ENCODE data around the gene CACNA1D. TPM values are rescaled to one million over a fixed set of nuclear protein-coding genes. Genes with fewer than 3 reads are reported as not detected.

Gene CACNA1D
- total RNA-seq, 1 experiment from 2014 or later: 3.3 TPM

- in situ Hi-C loops (cut with HindIII; ENCODE audit: low sequenced_read_pairs): no loop called here
- no peak for DNase-seq (ENCODE audit: low spot score)
Measured at GRCh38 chr3:53671192-53671960, 177.0 kb downstream of the CACNA1D start.

GRCh38 chr3:53671961-53672299 is 177.5 kb downstream of the CACNA1D start:
- in situ Hi-C loops (cut with HindIII; ENCODE audit: low sequenced_read_pairs): no loop called here
- no peak for DNase-seq (ENCODE audit: low spot score)

- in situ Hi-C loops (cut with HindIII; ENCODE audit: low sequenced_read_pairs): no loop called here
- peak; percentile 39 for DNase-seq (ENCODE audit: low spot score)
Measured at GRCh38 chr3:53672981-53673380, 178.6 kb downstream of the CACNA1D start.

GRCh38 chr3:53673722-53674350 is 179.4 kb downstream of the CACNA1D start:
- in situ Hi-C loops (cut with HindIII; ENCODE audit: low sequenced_read_pairs): no loop called here
- peak; percentile 21 for DNase-seq (ENCODE audit: low spot score)

GRCh38 chr3:53674582-53674981 is 180.2 kb downstream of the CACNA1D start:
- in situ Hi-C loops (cut with HindIII; ENCODE audit: low sequenced_read_pairs): no loop called here
- DNase-seq (ENCODE audit: low spot score): no peak

DNA sequence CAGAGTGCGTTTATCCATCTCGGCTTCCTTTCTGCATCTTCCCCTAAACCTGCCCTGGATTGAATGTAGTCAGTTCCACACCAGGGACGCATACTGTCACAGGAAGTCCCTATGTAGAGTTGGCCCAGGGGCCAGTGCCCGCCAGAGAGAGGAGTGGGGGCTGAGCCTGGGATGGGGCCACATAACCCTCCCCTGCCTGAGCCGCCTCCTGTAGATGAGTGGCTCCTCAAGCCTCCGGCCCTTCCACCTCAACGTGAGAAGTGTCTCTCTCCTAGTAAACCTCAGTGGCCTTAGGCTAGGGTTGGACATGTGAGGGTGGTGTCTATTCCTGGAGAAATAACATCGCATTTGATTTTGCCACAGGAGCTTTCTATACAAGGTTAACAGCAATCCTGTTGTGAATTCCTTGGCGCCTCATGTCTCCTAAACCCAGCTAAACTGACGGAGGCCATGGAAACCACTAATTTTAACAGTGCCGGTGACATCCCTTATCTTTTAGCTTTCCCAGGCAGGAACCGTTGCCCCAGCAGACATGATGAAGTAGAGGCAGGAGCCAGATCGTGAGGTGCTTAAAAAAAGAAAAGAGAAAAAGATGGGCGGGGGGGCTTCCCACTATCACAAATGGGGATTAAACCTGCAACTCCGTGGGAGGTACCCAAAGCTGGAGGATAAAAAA is 180.7 kb downstream of the CACNA1D start:
- in situ Hi-C loops (cut with HindIII; ENCODE audit: low sequenced_read_pairs): no loop called here
- no peak for DNase-seq (ENCODE audit: low spot score)

GRCh38 chr3:53675942-53676341 is 181.5 kb downstream of the CACNA1D start:
- in situ Hi-C loops (cut with HindIII; ENCODE audit: low sequenced_read_pairs): no loop called here
- peak; percentile 30 for DNase-seq (ENCODE audit: low spot score)

DNA sequence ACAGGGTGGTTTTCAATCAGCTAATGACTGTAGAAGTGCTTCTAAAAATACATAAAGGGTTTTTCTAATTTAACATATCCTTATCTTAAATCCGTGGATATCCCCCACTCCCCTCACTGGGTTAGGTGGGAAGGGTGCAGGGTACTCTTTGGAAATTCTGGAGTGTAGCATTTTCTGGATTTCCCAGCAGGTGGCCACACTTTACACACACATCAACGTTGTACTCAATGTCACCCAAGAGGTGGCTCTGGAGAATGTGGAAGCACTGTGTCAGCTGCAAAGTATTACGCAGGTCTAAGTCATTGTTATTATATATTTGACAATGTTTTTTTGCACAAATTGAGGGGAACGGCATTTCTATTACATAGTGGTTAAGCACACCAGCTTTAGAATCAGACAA is 183.0 kb downstream of the CACNA1D start:
- in situ Hi-C loops (cut with HindIII; ENCODE audit: low sequenced_read_pairs): no loop called here
- DNase-seq (ENCODE audit: low spot score): no peak

DNA sequence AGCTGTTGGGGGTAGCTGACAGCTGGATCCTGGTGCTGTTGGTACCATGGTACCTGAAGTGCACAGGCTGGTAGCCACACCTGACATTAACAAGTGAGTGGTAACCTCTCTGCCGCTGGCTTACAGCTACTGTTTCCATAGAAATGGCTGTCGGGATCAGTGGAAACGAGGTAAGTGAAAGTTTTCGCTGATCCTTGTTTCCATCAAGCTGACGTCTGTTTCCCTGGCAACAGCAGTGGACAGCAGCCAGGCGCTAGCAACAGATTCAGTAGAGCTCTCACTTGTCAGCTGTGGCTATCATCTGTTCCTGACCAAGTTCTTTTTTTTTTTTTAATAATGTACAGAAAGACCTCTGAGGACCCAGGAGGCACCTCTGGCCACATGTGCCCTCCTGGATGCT is 185.6 kb downstream of the CACNA1D start:
- DNase-seq (ENCODE audit: low spot score): peak; percentile 23
- in situ Hi-C loops (cut with HindIII; ENCODE audit: low sequenced_read_pairs): no loop called here

- DNase-seq (ENCODE audit: low spot score): peak; percentile 29
- in situ Hi-C loops (cut with HindIII; ENCODE audit: low sequenced_read_pairs): no loop called here
Measured at GRCh38 chr3:53682807-53683206, 188.4 kb downstream of the CACNA1D start.

DNA sequence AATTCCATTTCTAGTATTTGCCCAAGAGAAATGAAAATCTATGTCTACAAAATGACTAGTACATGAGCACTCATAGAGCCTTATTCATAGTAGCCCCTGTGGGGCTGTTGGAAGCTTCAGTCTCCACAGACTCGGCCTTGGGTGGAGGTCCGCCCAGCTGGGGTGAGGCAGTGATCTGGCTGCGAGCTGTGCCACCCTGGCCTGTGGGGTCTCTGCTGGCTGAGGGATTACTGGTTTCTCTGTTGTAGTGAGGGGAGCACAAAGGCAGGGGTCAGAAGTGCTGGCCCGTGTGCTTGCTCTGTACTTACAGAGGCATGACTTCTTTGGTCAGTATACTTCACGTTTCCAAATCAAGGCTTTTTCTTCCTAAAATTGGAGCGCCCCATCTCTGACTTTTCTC is 193.7 kb downstream of the CACNA1D start:
- DNase-seq (ENCODE audit: low spot score): no peak
- in situ Hi-C loops (cut with HindIII; ENCODE audit: low sequenced_read_pairs): no loop called here

DNA sequence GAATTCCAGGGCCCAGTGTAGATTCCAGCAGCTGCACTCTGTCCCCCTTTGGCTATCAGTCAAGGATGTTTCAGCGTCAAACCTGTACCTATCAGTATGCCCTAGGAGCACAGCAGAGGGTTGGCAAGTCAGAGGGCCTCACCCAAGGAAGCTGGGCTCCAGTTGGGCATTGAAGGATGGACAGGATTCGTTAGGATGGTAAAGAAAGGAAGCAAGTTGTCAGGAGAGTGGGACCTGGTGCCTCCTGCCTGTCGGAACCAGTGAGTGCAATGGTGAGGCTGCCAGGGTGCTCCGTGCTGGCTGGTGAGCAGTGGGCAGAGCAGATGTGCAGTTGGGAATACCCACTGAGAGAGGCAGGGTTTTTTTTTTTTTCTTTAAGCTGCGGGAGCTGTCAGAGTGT is 194.6 kb downstream of the CACNA1D start:
- no peak for DNase-seq (ENCODE audit: low spot score)
- in situ Hi-C loops (cut with HindIII; ENCODE audit: low sequenced_read_pairs): no loop called here

- in situ Hi-C loops (cut with HindIII; ENCODE audit: low sequenced_read_pairs): no loop called here
- DNase-seq (ENCODE audit: low spot score): no peak
Measured at GRCh38 chr3:53689681-53690080, 195.3 kb downstream of the CACNA1D start.

DNA sequence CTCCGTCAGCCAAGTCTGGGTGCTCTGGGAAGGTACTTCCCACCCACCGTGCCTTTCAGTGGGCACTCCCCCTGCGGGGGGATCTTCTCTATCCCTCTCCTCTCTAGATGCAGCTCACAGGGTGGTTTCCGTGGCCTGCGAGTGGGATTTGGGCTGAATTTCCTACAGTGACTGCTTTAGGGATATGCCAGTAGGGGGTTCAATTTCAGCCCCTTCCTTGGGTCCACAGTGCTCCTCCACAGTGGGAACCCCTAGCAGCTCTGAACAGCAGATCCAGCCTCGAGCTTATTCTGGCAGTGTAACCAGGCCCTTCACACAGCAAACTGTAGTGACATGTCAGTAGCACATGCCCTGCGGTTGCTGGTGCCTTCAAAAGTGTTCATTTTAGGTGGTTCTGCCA is 196.1 kb downstream of the CACNA1D start:
- in situ Hi-C loops (cut with HindIII; ENCODE audit: low sequenced_read_pairs): no loop called here

GRCh38 chr3:53691349-53691748 is 196.9 kb downstream of the CACNA1D start:
- DNase-seq (ENCODE audit: low spot score): no peak
- in situ Hi-C loops (cut with HindIII; ENCODE audit: low sequenced_read_pairs): no loop called here

More for the DNA sequence above, 196.1 kb downstream of the CACNA1D start:
- no peak for DNase-seq (ENCODE audit: low spot score)

DNA sequence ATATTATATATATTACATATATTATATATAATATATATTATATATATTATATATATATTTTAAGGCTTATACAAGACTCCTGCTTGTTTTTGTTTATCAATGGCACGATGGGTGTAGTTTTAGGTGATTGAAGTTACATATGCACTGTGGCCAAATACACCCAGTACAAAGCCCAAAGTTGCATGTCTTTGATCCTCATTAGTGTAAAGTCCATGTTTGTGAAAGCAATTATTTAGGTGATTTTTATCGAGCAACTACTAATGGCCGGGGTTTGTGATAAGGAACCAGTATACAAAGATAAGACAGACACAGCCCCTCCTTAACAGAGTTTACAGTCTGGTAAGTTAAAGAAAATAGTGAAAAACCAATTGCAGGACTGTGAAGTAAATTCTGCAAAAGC is 197.5 kb downstream of the CACNA1D start:
- in situ Hi-C loops (cut with HindIII; ENCODE audit: low sequenced_read_pairs): no loop called here

DNA sequence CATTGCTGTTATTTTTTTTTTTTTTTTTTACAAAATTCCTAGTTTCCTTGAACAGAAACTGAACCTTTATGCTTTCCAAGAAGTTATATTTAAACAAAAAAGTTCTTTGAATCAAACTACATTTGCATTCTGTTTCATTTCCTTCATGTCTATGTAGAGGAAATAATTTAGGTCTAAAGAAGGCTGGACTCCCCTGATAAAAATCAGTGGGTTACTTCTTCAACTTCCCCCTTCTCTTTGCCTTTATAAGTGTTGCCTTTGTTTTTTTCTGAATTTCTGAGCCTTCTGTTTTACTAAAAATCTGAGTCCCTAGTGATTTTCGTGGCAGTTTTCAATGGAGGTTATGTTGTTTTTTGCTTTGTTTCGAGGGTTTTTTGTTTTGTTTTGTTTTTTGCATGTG is 199.0 kb downstream of the CACNA1D start:
- no peak for DNase-seq (ENCODE audit: low spot score)
- in situ Hi-C loops (cut with HindIII; ENCODE audit: low sequenced_read_pairs): no loop called here

More for the DNA sequence above, 197.5 kb downstream of the CACNA1D start:
- no peak for DNase-seq (ENCODE audit: low spot score)

DNA sequence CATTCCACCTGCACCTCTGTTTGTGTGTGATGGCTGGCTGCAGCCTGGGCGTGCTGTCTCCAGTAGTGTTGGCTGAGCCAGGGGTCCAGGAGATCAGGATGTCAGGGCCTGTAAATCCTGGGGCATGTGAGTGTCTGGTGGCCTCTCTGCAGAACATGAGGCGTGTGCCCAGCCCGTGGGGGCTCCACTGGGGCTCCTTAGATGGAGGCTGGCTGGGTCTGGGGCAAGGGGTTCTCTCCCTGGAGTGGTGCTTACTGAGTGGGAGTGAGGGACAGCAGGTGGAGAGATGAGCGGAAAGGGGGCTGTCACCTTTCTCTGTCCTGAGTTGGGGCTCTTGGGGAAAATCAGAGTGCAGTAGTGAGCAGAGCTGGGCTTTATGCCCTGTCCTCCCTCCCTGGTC is 199.6 kb downstream of the CACNA1D start:
- no peak for DNase-seq (ENCODE audit: low spot score)
- in situ Hi-C loops (cut with HindIII; ENCODE audit: low sequenced_read_pairs): no loop called here

GRCh38 chr3:53694666-53695323 is 200.4 kb downstream of the CACNA1D start:
- in situ Hi-C loops (cut with HindIII; ENCODE audit: low sequenced_read_pairs): no loop called here

DNA sequence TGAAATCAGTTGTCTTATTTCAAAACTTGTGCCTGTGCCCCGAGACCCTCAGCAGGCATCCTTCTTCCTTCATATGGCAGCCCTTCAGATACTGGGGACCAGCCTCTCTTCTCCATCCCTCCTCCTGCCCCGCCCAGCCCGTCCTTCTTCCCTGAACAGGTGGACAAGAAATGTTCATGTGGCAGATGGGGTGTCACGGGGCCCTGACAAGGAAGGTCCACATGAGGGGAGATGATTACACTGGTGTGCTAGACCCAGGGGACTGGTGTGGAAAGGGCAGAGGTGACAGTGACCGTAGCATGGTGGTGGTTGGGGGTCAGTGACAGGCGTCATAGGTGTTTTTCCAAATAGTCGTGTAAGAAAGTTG is 200.9 kb downstream of the CACNA1D start:
- in situ Hi-C loops (cut with HindIII; ENCODE audit: low sequenced_read_pairs): no loop called here
- no peak for DNase-seq (ENCODE audit: low spot score)

More at GRCh38 chr3:53694666-53695323, 200.4 kb downstream of the CACNA1D start:
- DNase-seq (ENCODE audit: low spot score): no peak
